Neural cell (in vitro differentiated cells): ENCODE measurements around the gene TRPM8. TPM values are rescaled to one million over a fixed set of nuclear protein-coding genes. Genes with fewer than 3 reads are reported as not detected.

Source experiments
- H2AFZ ChIP-seq: fragments of 200-600, 300-800 bp; sonication (generic), shearing (Covaris generic); 2 replicates; pipeline ENCODE4 v1.6.0; 2014; ENCODE audit warnings: low read depth, mild to moderate bottlenecking, antibody characterized with exemption, low read length, moderate library complexity
- H3F3A ChIP-seq: fragments of 200-600 bp; shearing (Covaris generic); 2 replicates; pipeline ENCODE4 v1.6.1; 2016; ENCODE audit warnings: mild to moderate bottlenecking, moderate library complexity, mixed read lengths, antibody characterized with exemption, low read length; ENCODE audit not compliant: insufficient read depth, poor library complexity, severe bottlenecking
- H3K27ac ChIP-seq: fragments of 200-600, 300-800 bp; sonication (generic), shearing (Covaris generic); 2 replicates; pipeline ENCODE4 v1.5.1; 2014; ENCODE audit warnings: mild to moderate bottlenecking, low read length, moderate library complexity
- H3K27me3 ChIP-seq: fragments of 300-800, 200-600 bp; sonication (generic), shearing (Covaris generic); 2 replicates; pipeline ENCODE4 v1.6.0; 2014; ENCODE audit warnings: mild to moderate bottlenecking, low read depth, low read length, moderate library complexity; ENCODE audit not compliant: insufficient read depth
- H3K36me3 ChIP-seq: fragments of 300-800, 200-600 bp; sonication (generic), shearing (Covaris generic); 2 replicates; pipeline ENCODE4 v1.5.1; 2014; ENCODE audit warnings: mild to moderate bottlenecking, antibody characterized with exemption, low read length, moderate library complexity; ENCODE audit not compliant: insufficient read depth
- H3K4me2 ChIP-seq: fragments of 300-800, 200-600 bp; sonication (generic), shearing (Covaris generic); 2 replicates; pipeline ENCODE4 v1.6.0; 2014; ENCODE audit warnings: mild to moderate bottlenecking, low read length
- H3K4me3 ChIP-seq: fragments of 300-800, 200-600 bp; sonication (generic), shearing (Covaris generic); 2 replicates; pipeline ENCODE4 v1.5.1; 2014; ENCODE audit warnings: mild to moderate bottlenecking, low read length, moderate library complexity
- H3K79me2 ChIP-seq: fragments of 200-600 bp; shearing (Covaris generic); replicated peaks from 2 replicates; pipeline ENCODE4 v1.6.0; 2014; ENCODE audit warnings: mild to moderate bottlenecking, low read length, moderate library complexity; ENCODE audit not compliant: insufficient read depth
- H3K9ac ChIP-seq: fragments of 300-800, 200-600 bp; sonication (generic), shearing (Covaris generic); 2 replicates; pipeline ENCODE4 v1.6.1; 2016; ENCODE audit warnings: mild to moderate bottlenecking, low read length, mixed read lengths
- H3K9me2 ChIP-seq: fragments of 200-600 bp; shearing (Covaris generic); 2 replicates; pipeline ENCODE4 v1.6.1; 2016; ENCODE audit warnings: mild to moderate bottlenecking, low read length, mixed read lengths; ENCODE audit not compliant: insufficient read depth
- H3K9me3 ChIP-seq: fragments of 200-600, 300-800 bp; sonication (generic), shearing (Covaris generic); 2 replicates; pipeline ENCODE4 v1.6.1; 2016; ENCODE audit warnings: mild to moderate bottlenecking, mixed run types, low read length, moderate library complexity, mixed read lengths
- H4K20me1 ChIP-seq: fragments of 200-600 bp; shearing (Covaris generic); 2 replicates; pipeline ENCODE4 v1.6.1; 2016; ENCODE audit warnings: mild to moderate bottlenecking, mixed run types; ENCODE audit not compliant: insufficient read depth
- CTCF ChIP-seq: fragments of 450-650 bp; IDR thresholded peaks from 2 replicates; pipeline ENCODE4 v1.5.1; 2014; ENCODE audit warnings: antibody characterized with exemption, mild to moderate bottlenecking, moderate library complexity; ENCODE audit not compliant: poor library complexity, severe bottlenecking
- EP300 ChIP-seq: fragments of 450-650 bp; conservative IDR thresholded peaks from 2 replicates; pipeline ENCODE4 v1.6.1; 2014; ENCODE audit warnings: antibody characterized with exemption, mild to moderate bottlenecking, moderate library complexity; ENCODE audit not compliant: poor library complexity, severe bottlenecking
- EZH2 ChIP-seq: fragments of 200-600, 300-800 bp; shearing (Covaris generic), sonication (generic); IDR thresholded peaks from 2 replicates; pipeline ENCODE4 v1.6.1; 2014; ENCODE audit warnings: antibody characterized with exemption, low read length, borderline replicate concordance, mild to moderate bottlenecking; ENCODE audit not compliant: insufficient read depth, poor library complexity, severe bottlenecking
- MXI1 ChIP-seq: fragments of 450-650 bp; conservative IDR thresholded peaks from 2 replicates; pipeline ENCODE4 v1.6.1; 2014; ENCODE audit warnings: antibody characterized with exemption, mild to moderate bottlenecking; ENCODE audit not compliant: poor library complexity, severe bottlenecking
- POLR2AphosphoS5 ChIP-seq: IDR thresholded peaks from 2 replicates; pipeline ENCODE4 v1.6.1; 2012
- RAD21 ChIP-seq: fragments of 450-650 bp; conservative IDR thresholded peaks from 2 replicates; pipeline ENCODE4 v1.6.1; 2014; ENCODE audit warnings: antibody characterized with exemption, mild to moderate bottlenecking, moderate library complexity
- REST ChIP-seq: IDR thresholded peaks from 2 replicates; pipeline ENCODE4 v1.6.1; 2012; ENCODE audit warnings: borderline replicate concordance
- SMC3 ChIP-seq: fragments of 450-650 bp; conservative IDR thresholded peaks from 2 replicates; pipeline ENCODE4 v1.6.1; 2014; ENCODE audit warnings: antibody characterized with exemption, mild to moderate bottlenecking, moderate library complexity; ENCODE audit not compliant: poor library complexity
- TAF1 ChIP-seq: IDR thresholded peaks from 2 replicates; pipeline ENCODE4 v1.6.1; 2012; ENCODE audit warnings: low read depth
- polyA plus RNA-seq: library from polyadenylated mRNA; depleted of rRNA; stranded (reverse); fragments of >200 nt; gene quantifications from 2 replicates; pipeline ENCODE4 v1.2.3, GENCODE V29; 2014

TRPM8 gene
- polyA plus RNA-seq, 1 donor from 2014 or later: not detected

DNA sequence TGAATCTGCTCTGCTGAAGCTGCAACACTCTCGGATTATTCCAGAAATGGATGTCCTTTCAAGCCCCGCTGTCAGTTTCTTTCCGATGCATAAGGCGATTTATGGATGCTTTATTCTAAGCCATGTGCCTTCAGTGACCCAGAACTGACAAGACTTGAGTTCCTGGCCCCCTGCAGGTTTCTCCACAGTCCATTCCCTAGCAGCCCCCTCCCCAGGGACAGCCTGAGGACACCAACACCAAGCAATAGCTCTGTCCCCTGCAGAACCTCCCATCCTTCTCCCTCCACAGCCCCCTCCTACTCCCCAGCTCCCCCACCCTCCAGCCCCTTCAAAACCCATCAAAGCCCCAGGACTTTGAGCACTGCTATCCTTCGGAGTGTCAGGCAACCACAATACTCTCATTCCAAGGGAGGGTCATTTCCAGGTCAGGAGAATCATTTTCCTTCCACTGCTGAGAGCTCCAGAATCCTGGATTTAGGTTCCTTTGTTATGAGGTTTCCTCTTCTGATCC is 108.8 kb downstream of the TRPM8 start:
- H3K4me2 ChIP-seq: no peak overlapping the region
- H4K20me1 ChIP-seq: no peaks in the 10 kb centered on the region
- H2AFZ ChIP-seq: no peak overlapping the region
- H3K36me3 ChIP-seq: no peaks in the 10 kb centered on the region
- no peaks in the 10 kb centered on the region for H3K79me2 ChIP-seq
- no peak overlapping the region for H3K9ac ChIP-seq
- no peaks in the 10 kb centered on the region for H3F3A ChIP-seq
- H3K9me2 ChIP-seq: no peaks in the 10 kb centered on the region
- no peaks in the 10 kb centered on the region for H3K27me3 ChIP-seq
- H3K9me3 ChIP-seq: no peaks in the 10 kb centered on the region
- TF ChIP-seq POLR2AphosphoS5 (no peak), SMC3 (no peak), REST (no peak), TAF1 (no peak), CTCF (no peak), EP300 (no peak), MXI1 (no peak), RAD21 (no peak), EZH2 (no peak)
- no peak overlapping the region for H3K4me3 ChIP-seq
- no peak overlapping the region for H3K27ac ChIP-seq

DNA sequence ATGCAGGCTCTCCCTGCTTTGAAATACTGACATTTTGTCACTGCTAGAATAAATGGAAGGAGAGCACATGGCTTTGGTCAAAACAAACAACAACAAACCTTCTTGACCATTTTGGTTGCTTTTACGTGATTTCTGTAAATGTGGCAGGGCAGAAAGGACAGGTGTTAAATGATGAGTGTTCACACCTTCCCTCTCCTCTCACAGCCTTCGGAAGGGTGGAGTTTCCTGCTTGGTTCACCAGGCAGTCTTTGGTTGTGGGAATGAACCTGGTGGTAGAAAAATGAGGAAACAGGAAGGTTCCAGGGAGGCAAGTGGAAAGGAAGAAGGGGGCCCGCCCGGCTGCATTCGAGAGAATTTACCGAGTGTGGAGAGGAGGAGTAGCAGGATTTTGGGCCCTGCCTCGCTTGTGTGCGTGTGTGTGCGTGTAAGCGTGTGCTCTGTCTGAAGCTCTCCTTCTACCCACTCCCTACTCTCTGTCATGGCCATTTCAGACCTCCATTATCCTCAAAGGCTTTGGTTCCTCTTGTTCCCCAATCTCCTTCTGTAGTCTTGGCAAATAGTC is 109.6 kb downstream of the TRPM8 start:
- H4K20me1 ChIP-seq: no peaks in the 10 kb centered on the region
- H3K9me3 ChIP-seq: no peaks in the 10 kb centered on the region
- H3K4me3 ChIP-seq: no peak overlapping the region
- H3K36me3 ChIP-seq: no peaks in the 10 kb centered on the region
- H3K27ac ChIP-seq: no peak overlapping the region
- no peak overlapping the region for H3K9ac ChIP-seq
- H3F3A ChIP-seq: no peaks in the 10 kb centered on the region
- no peaks in the 10 kb centered on the region for H3K79me2 ChIP-seq
- TF ChIP-seq RAD21: no peak
- no peak for TF ChIP-seq CTCF
- TF ChIP-seq EP300: no peak
- TF ChIP-seq EZH2: no peak
- no peak for TF ChIP-seq POLR2AphosphoS5
- no peak for TF ChIP-seq TAF1
- no peak for TF ChIP-seq SMC3
- no peak for TF ChIP-seq MXI1
- TF ChIP-seq REST: no peak
- H2AFZ ChIP-seq: no peak overlapping the region
- no peaks in the 10 kb centered on the region for H3K27me3 ChIP-seq
- H3K4me2 ChIP-seq: no peak overlapping the region
- H3K9me2 ChIP-seq: no peaks in the 10 kb centered on the region
